ENCODE data around the gene HNRNPU. TPM values are rescaled to one million over a fixed set of nuclear protein-coding genes. Genes with fewer than 3 reads are reported as not detected.

The HNRNPU gene
- total RNA-seq, 1 donor from 2014 or later, result 358 TPM

GRCh38 chr1:244841273-244841927 is 22.9 kb downstream of the HNRNPU start:
- TF ChIP-seq CTCF (IDR thresholded peaks at IDR 0.05; ENCODE audit: insufficient read depth, low read length, poor library complexity, severe bottlenecking), result no peak
- H3K36me3 ChIP-seq (ENCODE audit: control insufficient read depth, insufficient read depth, low read length), result peaks cover 1% of the 10 kb centered on the region

GRCh38 chr1:244840219-244840794 is 24.0 kb downstream of the HNRNPU start:
- DNase-seq (ENCODE audit: low read depth), result no peak
- H3K36me3 ChIP-seq (ENCODE audit: control insufficient read depth, insufficient read depth, low read length), result peaks cover 1% of the 10 kb centered on the region
- no peak overlapping the region for H3K4me3 ChIP-seq (ENCODE audit: low read depth, low read length)
- no peaks in the 10 kb centered on the region for H3K27me3 ChIP-seq (ENCODE audit: control insufficient read depth, insufficient read depth, low read length)
- no peak for TF ChIP-seq CTCF (IDR thresholded peaks at IDR 0.05; ENCODE audit: insufficient read depth, low read length, poor library complexity, severe bottlenecking)

More at GRCh38 chr1:244841273-244841927, 22.9 kb downstream of the HNRNPU start:
- DNase-seq (ENCODE audit: low read depth), result no peak
- H3K27me3 ChIP-seq (ENCODE audit: control insufficient read depth, insufficient read depth, low read length), result no peaks in the 10 kb centered on the region
- no peak overlapping the region for H3K4me3 ChIP-seq (ENCODE audit: low read depth, low read length)

GRCh38 chr1:244839656-244840055 is 24.7 kb downstream of the HNRNPU start:
- Histone ChIP-seq H3K36me3 (ENCODE audit: control insufficient read depth, insufficient read depth, low read length) (peaks cover 1% of the 10 kb centered on the region), H3K27me3 (ENCODE audit: control insufficient read depth, insufficient read depth, low read length) (no peaks in the 10 kb centered on the region), H3K4me3 (ENCODE audit: low read depth, low read length) (no peak overlapping the region)
- DNase-seq (ENCODE audit: low read depth), result no peak
- no peak for TF ChIP-seq CTCF (IDR thresholded peaks at IDR 0.05; ENCODE audit: insufficient read depth, low read length, poor library complexity, severe bottlenecking)

- peak overlapping the region; percentile 14 for H3K4me3 ChIP-seq (ENCODE audit: low read depth, low read length)
- no peak for DNase-seq (ENCODE audit: low read depth)
- no peaks in the 10 kb centered on the region for H3K27me3 ChIP-seq (ENCODE audit: control insufficient read depth, insufficient read depth, low read length)
- H3K36me3 ChIP-seq (ENCODE audit: control insufficient read depth, insufficient read depth, low read length), result no peaks in the 10 kb centered on the region
- no peak for TF ChIP-seq CTCF (IDR thresholded peaks at IDR 0.05; ENCODE audit: insufficient read depth, low read length, poor library complexity, severe bottlenecking)
Observed at GRCh38 chr1:244837597-244838258, 26.6 kb downstream of the HNRNPU start.

GRCh38 chr1:244836584-244836983 is 27.8 kb downstream of the HNRNPU start:
- H3K4me3 ChIP-seq (ENCODE audit: low read depth, low read length), result peak overlapping the region; percentile 78
- no peak for DNase-seq (ENCODE audit: low read depth)
- H3K27me3 ChIP-seq (ENCODE audit: control insufficient read depth, insufficient read depth, low read length), result no peaks in the 10 kb centered on the region
- TF ChIP-seq CTCF (IDR thresholded peaks at IDR 0.05; ENCODE audit: insufficient read depth, low read length, poor library complexity, severe bottlenecking), result no peak
- H3K36me3 ChIP-seq (ENCODE audit: control insufficient read depth, insufficient read depth, low read length), result no peaks in the 10 kb centered on the region
